GM19372 (cell line): ENCODE data around the gene GAB2.
"Not testable (repeated sequence)": the region's sequence is repeated elsewhere in the genome, so short reads cannot be mapped to it uniquely, and the experiment has no call there.

Source experiments
- ATAC-seq: cut with Tn5 transposase; IDR thresholded peaks from one replicate; pipeline ENCODE4 v1.9.1; 2021; ENCODE audit warnings: mild to moderate bottlenecking, low read depth, moderate library complexity; ENCODE audit not compliant: unreplicated experiment

The GAB2 gene

GRCh38 chr11:78417175-78417887, at the start of gene GAB2:
Gene GAB2 (minus strand): TSS chr11:78417820. CDS start chr11:78417720, 100 bp downstream.
- ATAC-seq, result peak; percentile 25

- ATAC-seq, result no peak
These were observed 49.8 kb upstream of the GAB2 start for GRCh38 chr11:78467370-78467769.

GRCh38 chr11:78465169-78465942, 47.7 kb upstream of the GAB2 start:
- peak; percentile 97 for ATAC-seq

DNA sequence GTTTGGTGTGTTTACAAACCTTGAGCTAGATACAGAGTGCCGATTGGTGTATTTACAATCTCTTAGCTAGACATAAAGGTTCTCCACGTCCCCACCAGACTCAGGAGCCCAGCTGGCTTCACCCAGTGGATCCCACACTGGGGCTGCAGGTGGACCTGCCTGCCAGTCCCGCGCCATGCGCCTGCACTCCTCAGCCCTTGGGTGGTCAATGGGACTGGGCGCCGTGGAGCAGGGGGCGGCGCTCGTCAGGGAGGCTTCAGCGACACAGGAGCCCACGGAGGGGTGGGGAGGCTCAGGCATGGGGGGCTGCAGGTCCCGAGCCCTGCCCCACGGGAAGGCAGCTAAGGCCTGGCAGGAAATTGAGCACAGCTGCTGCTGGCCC, 47.2 kb upstream of the GAB2 start:
- ATAC-seq, result not testable (repeated sequence)

GRCh38 chr11:78460471-78460870, 42.9 kb upstream of the GAB2 start:
- no peak for ATAC-seq

- ATAC-seq, result no peak
These were observed 42.1 kb upstream of the GAB2 start for GRCh38 chr11:78459738-78460137.

GRCh38 chr11:78457448-78457847, 39.8 kb upstream of the GAB2 start:
- no peak for ATAC-seq

DNA sequence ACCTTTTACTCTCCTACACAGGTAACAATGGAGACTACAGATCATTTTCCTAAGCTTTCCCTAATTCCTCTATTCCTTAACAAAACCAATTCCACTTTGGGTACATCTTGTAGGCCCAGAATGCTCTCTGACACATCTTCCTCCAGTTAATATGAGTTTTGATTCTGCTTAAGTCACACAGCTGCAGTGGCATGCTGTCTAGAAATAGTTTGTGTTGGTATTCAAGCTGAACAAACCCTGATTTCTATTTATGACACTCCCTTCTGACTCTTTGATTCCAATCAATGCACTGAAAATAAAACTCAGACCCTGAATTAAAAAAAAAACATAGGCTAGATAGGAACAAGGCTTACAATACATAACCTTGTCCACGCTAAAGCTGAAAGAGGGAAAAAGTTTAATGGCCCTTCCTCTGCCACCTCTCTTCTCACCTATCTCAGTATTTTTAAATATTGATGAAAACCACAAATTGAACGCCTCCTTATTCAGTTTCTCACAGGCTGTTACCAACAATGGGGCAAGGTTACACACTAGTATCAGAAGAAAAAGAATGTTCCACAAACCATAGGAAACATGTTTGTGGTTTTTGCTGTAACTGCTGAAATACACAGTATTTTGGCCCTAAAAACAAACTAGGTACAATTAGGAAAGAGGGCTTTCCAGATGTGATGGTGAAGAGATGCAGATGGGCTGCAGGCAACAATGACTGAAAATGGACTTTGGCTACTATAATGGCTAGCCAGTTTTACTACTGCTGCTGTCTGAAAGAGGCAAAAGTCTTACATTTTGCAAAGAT, 35.7 kb upstream of the GAB2 start:
- ATAC-seq, result peak; percentile 81

DNA sequence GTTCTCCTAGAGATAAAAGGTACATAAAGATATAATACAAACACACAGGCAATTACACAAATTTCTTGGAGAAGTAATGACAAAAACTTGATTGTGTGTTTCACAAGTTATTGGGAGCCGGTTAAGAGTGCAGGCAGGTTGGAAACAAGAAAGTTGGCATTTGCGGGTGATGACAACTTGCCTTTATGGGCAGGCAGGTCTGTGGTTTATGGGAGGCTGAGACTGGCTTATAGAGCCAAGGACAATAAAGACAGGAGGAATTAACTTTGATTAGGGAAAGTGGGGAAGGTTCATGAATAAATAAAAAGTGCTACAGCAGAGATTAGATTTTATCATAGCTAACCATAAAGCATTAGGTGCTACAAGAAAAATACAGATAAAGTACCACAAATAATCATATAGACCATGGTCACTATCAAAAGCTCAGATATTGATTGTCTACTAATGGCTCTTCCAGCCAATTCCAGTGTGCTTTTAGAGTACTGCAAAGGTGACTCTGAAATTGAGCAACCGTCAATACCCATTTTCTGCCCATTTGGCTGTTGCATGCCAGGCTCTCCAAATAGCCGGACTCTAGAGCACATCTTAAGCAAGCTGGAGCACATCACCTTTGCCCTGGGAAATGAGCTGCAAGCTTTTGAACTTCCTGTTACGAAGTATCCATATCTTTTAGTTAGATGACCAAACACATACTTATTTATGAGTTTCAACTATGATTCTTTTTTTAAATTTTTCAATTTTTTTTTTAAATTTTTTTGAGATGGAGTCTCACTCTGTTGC, 33.9 kb upstream of the GAB2 start:
- no peak for ATAC-seq

- ATAC-seq, result no peak
These were observed 33.2 kb upstream of the GAB2 start for GRCh38 chr11:78450866-78451265.

- ATAC-seq, result no peak
These were observed 32.2 kb upstream of the GAB2 start for GRCh38 chr11:78449866-78450265.

GRCh38 chr11:78446210-78446609, 28.6 kb upstream of the GAB2 start:
- no peak for ATAC-seq

GRCh38 chr11:78444726-78445125, 27.1 kb upstream of the GAB2 start:
- no peak for ATAC-seq

- ATAC-seq, result no peak
These were observed 24.3 kb upstream of the GAB2 start for GRCh38 chr11:78441956-78442355.

DNA sequence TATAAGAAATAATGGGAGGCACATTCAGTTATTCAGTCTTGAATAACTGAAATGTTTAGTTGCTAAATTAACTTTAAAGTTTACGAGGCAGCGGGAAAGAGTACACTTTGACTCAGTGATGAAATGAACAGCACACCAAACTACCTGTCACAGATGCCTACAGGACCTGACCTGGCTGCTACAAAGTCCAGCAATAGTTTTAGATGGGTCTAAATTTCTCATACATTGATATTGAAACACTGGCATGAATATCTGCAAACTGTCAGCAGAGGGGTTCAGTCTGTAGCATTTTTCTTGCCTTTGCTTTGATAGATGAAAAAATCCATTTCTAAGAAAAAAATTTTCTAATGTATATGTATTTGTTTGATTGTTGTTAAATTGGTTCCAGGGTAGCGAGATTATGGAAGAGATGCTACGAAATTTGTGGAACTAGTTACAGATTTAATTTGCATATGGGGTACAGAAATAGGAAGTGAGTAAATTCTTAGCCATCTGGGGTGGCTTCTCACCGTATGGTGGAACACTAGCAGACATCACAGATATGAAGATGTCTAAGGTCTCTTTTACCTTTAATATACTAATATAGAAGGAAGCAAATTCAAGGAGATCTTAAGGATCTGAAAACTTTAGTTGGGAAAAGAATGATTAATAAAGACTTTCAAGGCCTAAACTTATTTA, 20.8 kb upstream of the GAB2 start:
- ATAC-seq, result peak; percentile 91

DNA sequence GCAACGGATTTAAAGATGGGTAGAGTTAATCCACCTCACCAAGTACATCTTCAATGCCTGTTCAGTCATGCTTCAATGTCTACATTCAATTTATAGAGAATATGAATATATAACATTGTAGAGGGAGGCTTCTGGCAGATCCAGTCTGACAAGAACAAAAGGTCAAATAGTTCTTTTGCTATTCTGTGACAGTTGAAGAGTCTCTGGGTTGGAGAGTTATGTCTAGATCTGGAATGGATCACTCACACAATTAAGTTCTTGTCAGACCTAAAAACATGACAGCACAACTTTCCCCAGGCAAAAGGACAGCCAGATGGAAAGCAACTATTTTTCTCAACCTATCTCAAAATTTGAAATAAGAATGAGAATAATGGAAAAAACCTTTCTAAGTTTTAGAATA, 15.3 kb upstream of the GAB2 start:
- no peak for ATAC-seq

GRCh38 chr11:78432058-78432515, 14.5 kb upstream of the GAB2 start:
- no peak for ATAC-seq

GRCh38 chr11:78429660-78430059, 12.0 kb upstream of the GAB2 start:
- ATAC-seq, result no peak

- ATAC-seq, result no peak
These were observed 11.6 kb upstream of the GAB2 start for GRCh38 chr11:78429209-78429608.

- no peak for ATAC-seq
These were observed 11.2 kb upstream of the GAB2 start for GRCh38 chr11:78428773-78429172.
